CD4-positive, alpha-beta T cell treated with Interleukin-17A for 4 hours (primary cell): ENCODE data around the gene TPBGL.

Source experiments
- DNase-seq: peaks from one replicate; pipeline ENCODE4 v3.0.0-alpha.2; 2020; ENCODE audit warnings: mixed read lengths

The TPBGL gene

GRCh38 chr11:75246671-75247350 is 6.2 kb downstream of the TPBGL start:
- DNase-seq: no peak

DNA sequence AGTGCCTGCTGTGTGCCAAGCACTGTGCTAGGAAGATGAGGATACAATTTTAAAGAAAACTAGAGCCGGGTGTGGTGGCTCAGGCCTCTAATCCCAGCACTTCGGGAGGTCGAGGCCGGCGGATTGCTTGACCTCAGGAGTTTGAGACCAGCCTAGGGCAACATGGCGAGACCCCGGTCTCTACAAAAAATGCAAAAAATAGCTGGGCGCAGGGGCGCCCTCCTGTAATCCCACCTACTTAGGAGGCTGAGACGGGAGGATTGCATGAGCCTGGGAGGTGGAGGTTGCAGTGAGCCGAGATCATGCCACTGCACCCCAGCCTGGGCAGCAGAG is 8.3 kb downstream of the TPBGL start:
- DNase-seq: no peak

DNA sequence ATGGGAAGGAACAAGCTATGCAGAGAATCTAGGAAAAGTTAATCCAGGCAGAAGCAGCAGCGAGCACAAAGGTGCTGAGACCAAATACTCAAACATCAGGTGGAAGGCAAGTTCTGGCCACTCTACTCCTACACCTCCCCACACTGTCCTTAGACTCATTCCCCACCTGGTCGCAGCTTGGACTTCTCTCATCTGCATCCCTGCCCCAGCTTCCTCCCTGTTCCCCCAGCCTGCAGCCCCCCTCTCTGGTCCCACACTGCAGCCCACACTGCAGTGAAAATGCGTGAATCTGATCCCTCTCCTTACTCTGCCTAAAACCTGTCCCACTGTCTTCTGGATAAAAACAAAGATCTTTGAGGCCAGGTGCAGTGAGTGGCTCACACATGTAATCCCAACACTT is 9.1 kb downstream of the TPBGL start:
- no peak for DNase-seq

DNA sequence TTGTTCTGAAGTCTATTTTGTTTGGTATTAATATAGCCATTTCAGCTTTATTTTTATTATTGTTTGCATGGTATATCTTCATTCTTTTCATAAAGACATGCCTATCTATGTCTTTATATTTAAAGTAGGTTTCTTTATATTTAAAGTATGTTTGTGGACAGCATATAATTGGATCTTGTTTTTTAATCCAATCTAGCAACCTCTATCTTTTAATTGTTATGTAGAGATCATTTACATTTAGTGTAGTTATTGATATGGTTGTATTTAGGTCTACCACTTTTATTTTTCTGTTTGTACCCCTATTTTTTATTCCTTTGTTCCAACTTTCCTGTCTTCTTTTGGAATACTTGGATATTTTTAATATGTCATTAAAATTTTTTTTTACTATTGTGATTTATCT is 13.8 kb downstream of the TPBGL start:
- DNase-seq: no peak

DNA sequence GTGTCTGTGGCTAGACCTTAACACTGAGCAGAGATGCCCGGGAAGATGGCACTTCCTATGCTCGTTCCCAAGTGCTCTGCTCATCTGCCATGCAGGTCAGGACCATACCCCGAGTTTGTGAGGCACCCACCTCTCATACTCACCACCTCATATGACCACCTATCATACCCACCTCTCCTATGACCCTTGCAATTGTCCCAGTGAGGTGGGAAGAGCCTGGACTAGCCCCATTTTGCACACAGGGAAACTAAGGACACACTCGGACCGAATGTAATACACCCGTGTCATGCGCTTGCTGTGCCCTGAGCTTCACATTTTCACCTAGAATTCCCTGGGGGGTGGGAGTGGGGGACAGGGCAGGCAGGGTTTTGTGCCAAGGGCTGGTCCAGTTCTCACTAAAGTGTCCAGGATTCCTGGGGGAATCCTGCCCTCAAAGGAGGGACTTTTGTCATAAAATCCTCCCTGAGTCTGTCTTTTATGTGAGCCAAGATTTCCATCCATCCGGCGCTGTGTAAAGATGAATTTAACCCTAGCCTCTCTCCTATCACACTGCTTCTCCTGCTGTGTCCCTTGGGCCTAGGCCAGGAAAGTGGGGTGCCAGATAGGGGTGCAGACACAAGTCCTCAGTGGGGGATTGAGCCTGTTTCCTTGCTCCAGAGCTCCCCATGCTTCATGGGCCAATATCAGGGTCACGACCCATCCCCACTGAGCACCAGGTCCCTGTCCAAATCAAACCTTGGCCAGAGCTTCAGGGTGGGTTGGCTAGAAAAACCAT is 20.0 kb downstream of the TPBGL start:
- no peak for DNase-seq

- DNase-seq: no peak
Measured at GRCh38 chr11:75261902-75262361, 21.4 kb downstream of the TPBGL start.

GRCh38 chr11:75262436-75262835 is 21.9 kb downstream of the TPBGL start:
- no peak for DNase-seq

DNA sequence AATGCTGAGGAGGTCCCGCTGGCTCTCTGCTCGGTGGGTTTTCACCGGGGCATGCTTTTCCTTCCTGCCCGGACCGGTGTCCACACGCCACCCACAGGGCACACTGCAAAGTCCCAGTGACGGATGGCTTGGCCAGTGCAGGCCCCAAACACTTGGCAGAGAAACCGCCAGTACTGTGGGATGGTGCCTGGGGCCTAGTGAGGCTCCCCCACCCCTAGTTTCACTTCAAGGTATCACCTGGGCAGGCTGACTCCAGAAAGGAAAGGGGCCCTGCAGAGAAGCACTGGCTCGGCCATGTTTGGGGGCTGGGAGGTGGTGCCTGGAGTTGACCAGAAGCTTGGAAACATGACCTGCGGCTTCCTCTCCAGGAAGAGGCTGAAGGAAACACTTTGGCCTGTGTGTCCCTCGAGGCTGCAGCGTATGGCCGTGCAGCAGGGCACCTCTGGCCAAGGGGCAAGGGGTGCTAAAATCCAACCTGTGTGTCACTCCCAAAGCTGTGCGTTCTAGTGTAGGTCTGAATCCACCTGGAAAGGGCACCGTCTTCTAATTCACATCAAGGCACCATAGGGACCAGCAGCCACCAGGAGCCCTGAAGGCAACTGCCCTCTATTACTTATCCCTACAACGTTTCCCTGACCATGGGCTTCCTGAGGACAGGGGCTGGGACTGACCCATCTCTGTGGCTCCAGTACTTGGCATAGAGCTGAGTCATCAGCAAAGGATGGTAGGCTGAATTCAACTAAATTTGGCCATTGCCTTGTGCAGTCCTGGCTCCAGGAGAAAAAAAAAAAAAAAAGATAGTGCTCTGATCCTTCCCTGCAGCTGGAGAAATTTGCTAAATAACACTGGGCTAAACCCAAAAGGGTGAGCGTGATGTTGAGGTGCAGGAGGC is 22.6 kb downstream of the TPBGL start:
- no peak for DNase-seq

GRCh38 chr11:75263944-75264349 is 23.4 kb downstream of the TPBGL start:
- peak; percentile 55 for DNase-seq

DNA sequence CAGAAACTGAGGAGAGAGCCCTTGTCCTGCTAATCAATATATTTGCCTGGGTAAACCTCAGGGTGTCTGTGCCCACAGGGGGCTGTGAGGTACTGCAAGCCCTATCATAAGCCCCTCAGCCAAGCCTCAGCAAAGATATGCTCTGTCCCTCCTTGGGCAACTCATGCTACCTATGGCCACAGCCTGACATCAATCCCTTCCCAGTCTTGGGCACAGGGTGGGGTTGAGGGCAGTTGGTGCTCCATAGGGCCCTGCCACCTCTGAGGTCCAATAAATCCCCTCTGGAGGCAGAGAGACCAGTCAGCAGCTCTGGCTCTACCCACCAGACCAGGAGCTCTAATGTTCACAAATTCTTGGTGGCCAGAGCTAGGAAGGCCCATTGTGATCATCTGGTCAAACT is 23.8 kb downstream of the TPBGL start:
- DNase-seq: no peak

GRCh38 chr11:75264971-75265370 is 24.4 kb downstream of the TPBGL start:
- no peak for DNase-seq

DNA sequence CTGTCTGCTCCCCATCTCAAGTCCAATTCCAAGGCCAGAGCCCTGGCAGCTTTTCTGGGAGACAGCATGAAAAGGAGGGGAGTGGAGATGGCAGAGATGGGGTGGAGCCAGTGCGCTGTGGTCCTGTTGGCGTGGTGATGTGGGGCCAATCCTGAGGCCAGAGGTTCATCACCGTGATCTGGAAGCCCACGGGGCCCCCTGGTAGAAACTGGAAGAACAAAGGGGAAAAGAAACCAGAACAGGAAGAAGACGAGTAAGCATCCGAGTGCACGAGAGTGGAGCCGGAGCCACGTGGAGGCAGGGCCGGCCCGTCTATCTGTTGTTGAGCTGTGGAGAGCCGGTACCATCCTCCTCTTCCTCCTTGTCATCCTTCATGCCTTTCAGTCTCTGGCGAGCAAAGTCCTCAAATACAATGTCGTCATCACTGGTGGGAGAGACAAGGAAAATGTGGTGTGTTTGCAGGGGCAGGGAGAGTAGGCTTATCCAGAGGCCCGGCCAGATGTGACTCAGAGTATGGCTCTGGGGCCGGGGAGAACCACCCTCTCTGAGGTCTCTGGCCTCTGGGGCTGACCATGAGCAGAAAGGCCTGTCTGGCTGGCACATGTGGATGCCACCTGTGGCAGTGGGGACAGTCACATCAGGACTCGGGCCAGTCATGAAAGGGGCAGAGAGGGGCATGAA is 25.4 kb downstream of the TPBGL start:
- no peak for DNase-seq

GRCh38 chr11:75267171-75267970 is 26.8 kb downstream of the TPBGL start:
- DNase-seq: no peak

GRCh38 chr11:75268626-75269366 is 28.2 kb downstream of the TPBGL start:
- DNase-seq: no peak

DNA sequence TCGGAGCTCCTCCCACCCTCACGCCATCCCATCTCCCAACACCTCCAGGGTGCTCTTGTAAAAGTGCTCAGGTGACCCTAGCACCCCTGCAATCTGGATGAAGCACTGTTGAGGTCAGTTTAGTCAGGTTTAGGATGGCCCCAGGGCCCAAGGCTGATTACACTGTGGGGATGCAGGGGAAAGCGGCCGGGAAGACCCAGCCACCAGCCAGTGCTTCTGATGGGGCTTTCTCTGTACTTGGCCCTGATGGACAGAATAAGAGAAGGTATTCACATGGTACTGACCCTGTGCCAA is 28.7 kb downstream of the TPBGL start:
- DNase-seq: no peak

DNA sequence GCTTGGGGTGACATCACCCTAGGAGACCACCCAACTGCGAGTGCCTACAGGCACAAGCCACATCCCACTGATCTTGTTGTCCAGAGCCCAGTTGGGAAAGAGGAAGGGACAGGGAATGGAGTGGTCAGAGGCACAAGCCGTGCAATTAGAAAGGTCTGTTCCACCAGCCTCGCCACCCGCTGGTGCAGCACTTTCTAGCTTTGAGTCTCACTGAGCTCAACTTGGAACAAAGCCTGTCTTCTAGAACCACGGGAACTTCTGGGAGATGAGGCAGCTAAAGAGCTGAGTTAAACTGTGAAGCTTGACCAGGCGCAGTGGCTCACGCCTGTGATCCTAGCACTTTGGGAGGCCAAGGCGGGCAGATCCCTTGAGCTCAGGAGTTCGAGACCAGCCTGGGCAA is 29.3 kb downstream of the TPBGL start:
- DNase-seq: no peak

- DNase-seq: peak; percentile 52
Measured at GRCh38 chr11:75270896-75271418, 30.4 kb downstream of the TPBGL start.

DNA sequence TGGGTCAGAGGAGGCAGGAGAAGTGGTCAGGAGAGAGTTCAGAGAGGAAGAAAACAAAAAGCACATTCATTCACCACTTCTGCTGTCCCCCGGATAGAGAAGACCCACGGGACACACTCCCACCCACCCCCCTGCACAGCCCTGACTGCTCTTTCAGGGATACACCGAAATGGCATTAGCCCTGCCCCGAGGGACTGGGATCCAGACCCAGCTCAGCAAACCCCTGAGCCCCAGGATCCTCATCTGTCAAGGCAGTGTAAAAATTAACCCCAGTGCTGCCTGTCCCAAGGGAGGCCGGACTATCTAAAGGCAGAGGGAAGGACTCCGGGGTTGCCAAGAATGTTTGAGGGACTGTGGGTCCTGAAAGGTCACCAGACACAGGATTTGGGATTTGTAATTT is 31.2 kb downstream of the TPBGL start:
- no peak for DNase-seq

GRCh38 chr11:75272391-75272790 is 31.8 kb downstream of the TPBGL start:
- DNase-seq: no peak

DNA sequence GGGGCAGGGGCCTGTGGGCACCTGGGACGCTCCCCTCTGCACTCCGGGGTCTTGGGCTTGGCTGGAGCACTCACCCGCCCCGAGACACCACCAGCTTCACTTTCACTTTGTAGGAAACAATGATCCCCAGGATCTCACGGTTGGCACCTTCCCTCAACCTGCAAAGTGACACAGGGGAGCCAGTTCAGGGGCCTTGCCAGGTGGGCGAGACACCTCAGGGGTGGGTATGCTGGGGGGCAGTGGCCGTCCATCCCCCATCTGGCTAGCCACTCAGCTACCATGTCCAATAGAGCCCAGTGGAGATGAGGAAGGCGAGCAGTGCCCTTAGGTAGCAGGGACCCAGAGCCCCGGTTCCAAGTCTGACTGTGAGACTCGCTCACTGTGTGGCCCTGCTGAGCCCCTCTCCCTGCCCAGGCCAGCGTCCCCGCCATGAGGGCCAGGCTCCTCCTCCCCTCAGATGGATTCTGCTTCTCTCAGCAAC is 32.3 kb downstream of the TPBGL start:
- no peak for DNase-seq
